HepG2 (cell line): ENCODE data around the gene RHOC. TPM values are rescaled to one million over a fixed set of nuclear protein-coding genes. Genes with fewer than 3 reads are reported as not detected.

ENCODE experiments used
- CREBL2 ChIP-seq: sonication (generic); formaldehyde crosslinking; IDR thresholded peaks from 2 replicates; pipeline ENCODE4 v1.8.1; 2023; ENCODE audit warnings: missing genetic modification reagents, mild to moderate bottlenecking, borderline replicate concordance
- GFI1 ChIP-seq: sonication (generic); formaldehyde crosslinking; IDR thresholded peaks from 2 replicates; pipeline ENCODE4 v1.5.0; 2020; ENCODE audit warnings: missing genetic modification reagents, mild to moderate bottlenecking, borderline replicate concordance
- GPBP1L1 ChIP-seq: sonication (generic); formaldehyde crosslinking; IDR thresholded peaks from 2 replicates; pipeline ENCODE4 v1.5.0; 2020; ENCODE audit warnings: mild to moderate bottlenecking, missing genetic modification reagents
- GTF3A ChIP-seq: sonication (generic); formaldehyde crosslinking; conservative IDR thresholded peaks from 2 replicates; pipeline ENCODE4 v1.4.0; 2020; ENCODE audit warnings: mild to moderate bottlenecking, missing genetic modification reagents
- HNRNPUL1 ChIP-seq: fragments of 200-400 bp; formaldehyde crosslinking; IDR thresholded peaks from 2 replicates; pipeline ENCODE4 v1.6.1; 2017; ENCODE audit warnings: low read depth, mild to moderate bottlenecking, low read length, moderate library complexity
- KDM2A ChIP-seq: sonication (generic); formaldehyde crosslinking; IDR thresholded peaks from 2 replicates; pipeline ENCODE4 v1.4.0; 2020; ENCODE audit warnings: low read depth, missing genetic modification reagents, borderline replicate concordance
- MEIS1 ChIP-seq: sonication (generic); formaldehyde crosslinking; IDR thresholded peaks from 2 replicates; pipeline ENCODE4 v1.9.0; 2021; ENCODE audit warnings: mild to moderate bottlenecking, missing genetic modification reagents, moderate library complexity, borderline replicate concordance
- NFYB ChIP-seq: sonication (generic); formaldehyde crosslinking; IDR thresholded peaks from 2 replicates; pipeline ENCODE4 v1.4.0; 2020; ENCODE audit warnings: missing genetic modification reagents
- PAF1 ChIP-seq: IDR thresholded peaks from 2 replicates; pipeline ENCODE4 v1.6.1; 2016; ENCODE audit warnings: missing genetic modification reagents, missing compliant biosample characterization
- PLRG1 ChIP-seq: fragments of 450-650 bp; conservative IDR thresholded peaks from 2 replicates; pipeline ENCODE4 v1.6.1; 2016
- REPIN1 ChIP-seq: sonication (generic); formaldehyde crosslinking; IDR thresholded peaks from 2 replicates; pipeline ENCODE4 v1.8.0; 2022; ENCODE audit warnings: missing genetic modification reagents, low read depth, mild to moderate bottlenecking, borderline replicate concordance
- RFX5 ChIP-seq: IDR thresholded peaks from 2 replicates; pipeline ENCODE4 v1.6.1; 2011; ENCODE audit warnings: low read depth, low read length, improper control_type of control experiment
- RFXAP ChIP-seq: sonication (generic); formaldehyde crosslinking; IDR thresholded peaks from 2 replicates; pipeline ENCODE4 v1.4.0; 2020; ENCODE audit warnings: missing genetic modification reagents, borderline replicate concordance
- SMARCC2 ChIP-seq: fragments of 450-650 bp; IDR thresholded peaks from 2 replicates; pipeline ENCODE4 v1.6.1; 2017; ENCODE audit warnings: antibody characterized with exemption, mild to moderate bottlenecking
- TBL1XR1 ChIP-seq: fragments of 150-350 bp; IDR thresholded peaks from 2 replicates; pipeline ENCODE4 v1.6.1; 2014; ENCODE audit warnings: borderline replicate concordance, low read length; ENCODE audit not compliant: partially characterized antibody
- ZBTB39 ChIP-seq: sonication (generic); formaldehyde crosslinking; IDR thresholded peaks from 2 replicates; pipeline ENCODE4 v1.5.0; 2020; ENCODE audit warnings: missing genetic modification reagents
- ZFP37 ChIP-seq: sonication (generic); formaldehyde crosslinking; IDR thresholded peaks from 2 replicates; pipeline ENCODE4 v1.4.0; 2020; ENCODE audit warnings: missing genetic modification reagents, borderline replicate concordance
- ZFP90 ChIP-seq: sonication (generic); formaldehyde crosslinking; IDR thresholded peaks from 2 replicates; pipeline ENCODE4 v1.8.0; 2022; ENCODE audit warnings: missing genetic modification reagents, mild to moderate bottlenecking, inconsistent platforms, borderline replicate concordance
- ZNF256 ChIP-seq: sonication (generic); formaldehyde crosslinking; conservative IDR thresholded peaks from 2 replicates; pipeline ENCODE4 v1.4.0; 2020; ENCODE audit warnings: missing genetic modification reagents
- ZNF292 ChIP-seq: sonication (generic); formaldehyde crosslinking; IDR thresholded peaks from 2 replicates; pipeline ENCODE4 v1.8.1; 2022; ENCODE audit warnings: mild to moderate bottlenecking, low read depth, missing genetic modification reagents, borderline replicate concordance
- ZNF333 ChIP-seq: sonication (generic); formaldehyde crosslinking; IDR thresholded peaks from 2 replicates; pipeline ENCODE4 v1.4.0; 2020; ENCODE audit warnings: mild to moderate bottlenecking, missing genetic modification reagents, borderline replicate concordance
- ZNF431 ChIP-seq: sonication (generic); formaldehyde crosslinking; IDR thresholded peaks from 2 replicates; pipeline ENCODE4 v1.9.0; 2022; ENCODE audit warnings: missing genetic modification reagents, low read depth, mild to moderate bottlenecking, borderline replicate concordance
- ZNF691 ChIP-seq: sonication (generic); formaldehyde crosslinking; IDR thresholded peaks from 2 replicates; pipeline ENCODE4 v1.4.0; 2020; ENCODE audit warnings: missing genetic modification reagents, low read depth, mild to moderate bottlenecking, borderline replicate concordance
- ZSCAN5A ChIP-seq: sonication (generic); formaldehyde crosslinking; IDR thresholded peaks from 2 replicates; pipeline ENCODE4 v1.8.0; 2022; ENCODE audit warnings: mild to moderate bottlenecking, missing genetic modification reagents, borderline replicate concordance
- polyA plus RNA-seq, 8 experiments: library from polyadenylated mRNA; depleted of rRNA in 3 of 8; stranded (reverse) in 7 of 8; unstranded in 1 of 8; fragments of >200 nt; fragmentation: Illumina TruSeq in 4 of 8; extraction: Trizol in 4 of 8; gene quantifications; 2 replicates each; pipeline versions ENCODE4 v1.2.1 to v1.2.3, GENCODE V29; 2011 to 2016; ENCODE audit warnings: low read depth in 4 of 8, missing spikeins in 1 of 8, mixed read lengths in 1 of 8; ENCODE audit not compliant: insufficient read depth in 1 of 8
- total RNA-seq, 5 experiments: library from RNA; depleted of rRNA; stranded (reverse); fragments of >200 nt; fragmentation: Illumina TruSeq; extraction: Trizol; gene quantifications; 2 replicates each; pipeline ENCODE4 v1.2.3, GENCODE V29; 2016; ENCODE audit warnings: low read depth in 1 of 5

Gene RHOC
- total and polyA plus RNA-seq, 2 of the 13 experiments (the other 11 are each of a cell fraction or from before 2014, with no cell fraction given) = 64.3 to 182 TPM

- TF ChIP-seq GFI1 = no peak
- no peak for TF ChIP-seq SMARCC2
- 0 out of 2 replicates have a peak, but pooled peaks have one; percentile 18 for TF ChIP-seq ZNF256 (CRISPR knock-in tag)
- TF ChIP-seq CREBL2 (CRISPR knock-in tag) = no peak
- 0 out of 2 replicates have a peak, but pooled peaks have one; percentile 2 for TF ChIP-seq ZNF292 (CRISPR knock-in tag)
- TF ChIP-seq GPBP1L1 (CRISPR knock-in tag) = no peak
- no peak for TF ChIP-seq ZSCAN5A (CRISPR knock-in tag)
- no peak for TF ChIP-seq GTF3A (CRISPR knock-in tag)
- TF ChIP-seq KDM2A (CRISPR knock-in tag) = peak; percentile 72; the same call in 1 of the 2 replicates
- TF ChIP-seq ZNF333 = no peak
- no peak for TF ChIP-seq MEIS1
- no peak for TF ChIP-seq HNRNPUL1
- TF ChIP-seq TBL1XR1 = peak; percentile 8
- no peak for TF ChIP-seq ZBTB39 (CRISPR knock-in tag)
- 0 out of 2 replicates have a peak, but pooled peaks have one; percentile 89 for TF ChIP-seq ZFP90
- no peak for TF ChIP-seq PAF1
- no peak for TF ChIP-seq ZNF691 (CRISPR knock-in tag)
- no peak for TF ChIP-seq NFYB (CRISPR knock-in tag)
- no peak for TF ChIP-seq ZNF431
- TF ChIP-seq RFXAP = peak; percentile 74; the same call in 1 of the 2 replicates
- no peak for TF ChIP-seq ZFP37 (CRISPR knock-in tag)
- no peak for TF ChIP-seq RFX5
- TF ChIP-seq REPIN1 (CRISPR knock-in tag) = peak; percentile 62; the same call in 1 of the 2 replicates
- no peak for TF ChIP-seq PLRG1
Observed at GRCh38 chr1:112707221-112708001, 484 bp upstream of the RHOC start (continued).
